ENCODE measurements around the gene THADA. TPM values are rescaled to one million over a fixed set of nuclear protein-coding genes. Genes with fewer than 3 reads are reported as not detected.

THADA gene
- total RNA-seq, 1 donor from 2014 or later, result 18.4 TPM

- intact Hi-C loops (cut with DNase I), result no loop called here
- DNase-seq (ENCODE audit: low spot score), result no peak
Measured at GRCh38 chr2:43384143-43384542, 211.7 kb downstream of the THADA start.

- intact Hi-C loops (cut with DNase I), result no loop called here
- no peak for DNase-seq (ENCODE audit: low spot score)
Measured at GRCh38 chr2:43383533-43383932, 212.3 kb downstream of the THADA start.

- no peak for DNase-seq (ENCODE audit: low spot score)
- intact Hi-C loops (cut with DNase I), result no loop called here
Measured at GRCh38 chr2:43379494-43379893, 216.3 kb downstream of the THADA start.

GRCh38 chr2:43377327-43377726 is 218.5 kb downstream of the THADA start:
- intact Hi-C loops (cut with DNase I), result no loop called here
- no peak for DNase-seq (ENCODE audit: low spot score)

- intact Hi-C loops (cut with DNase I), result no loop called here
- no peak for DNase-seq (ENCODE audit: low spot score)
Measured at GRCh38 chr2:43376523-43377198, 219.2 kb downstream of the THADA start.

- DNase-seq (ENCODE audit: low spot score), result no peak
- intact Hi-C loops (cut with DNase I), result no loop called here
Measured at GRCh38 chr2:43375746-43376522, 219.9 kb downstream of the THADA start.

GRCh38 chr2:43372416-43373081 is 223.3 kb downstream of the THADA start:
- DNase-seq (ENCODE audit: low spot score), result no peak
- intact Hi-C loops (cut with DNase I), result no loop called here

- no peak for DNase-seq (ENCODE audit: low spot score)
- intact Hi-C loops (cut with DNase I), result no loop called here
Measured at GRCh38 chr2:43370705-43371104, 225.1 kb downstream of the THADA start.

- intact Hi-C loops (cut with DNase I), result no loop called here
- DNase-seq (ENCODE audit: low spot score), result no peak
Measured at GRCh38 chr2:43370146-43370545, 225.7 kb downstream of the THADA start.

- intact Hi-C loops (cut with DNase I), result no loop called here
- DNase-seq (ENCODE audit: low spot score), result no peak
Measured at GRCh38 chr2:43368483-43369385, 227.1 kb downstream of the THADA start.

- DNase-seq (ENCODE audit: low spot score), result no peak
- intact Hi-C loops (cut with DNase I), result no loop called here
Measured at GRCh38 chr2:43367012-43367782, 228.6 kb downstream of the THADA start.

GRCh38 chr2:43363120-43363519 is 232.7 kb downstream of the THADA start:
- DNase-seq (ENCODE audit: low spot score), result no peak
- intact Hi-C loops (cut with DNase I), result no loop called here

GRCh38 chr2:43361286-43361685 is 234.6 kb downstream of the THADA start:
- intact Hi-C loops (cut with DNase I), result no loop called here
- no peak for DNase-seq (ENCODE audit: low spot score)

- intact Hi-C loops (cut with DNase I), result no loop called here
- DNase-seq (ENCODE audit: low spot score), result no peak
Measured at GRCh38 chr2:43360137-43360536, 235.7 kb downstream of the THADA start.

GRCh38 chr2:43358410-43359201 is 237.2 kb downstream of the THADA start:
- intact Hi-C loops (cut with DNase I), result no loop called here
- no peak for DNase-seq (ENCODE audit: low spot score)

GRCh38 chr2:43356774-43357173 is 239.1 kb downstream of the THADA start:
- DNase-seq (ENCODE audit: low spot score), result no peak
- intact Hi-C loops (cut with DNase I), result no loop called here

- no peak for DNase-seq (ENCODE audit: low spot score)
- intact Hi-C loops (cut with DNase I), result no loop called here
Measured at GRCh38 chr2:43355399-43355798, 240.4 kb downstream of the THADA start.

GRCh38 chr2:43349904-43350303 is 245.9 kb downstream of the THADA start:
- intact Hi-C loops (cut with DNase I), result loop anchor here (5.0 kb wide), 1 partner anchor 132 kb away; no protein-coding TSS in a partner anchor
- DNase-seq (ENCODE audit: low spot score), result no peak
